ENCODE data around the gene MRPS18A. TPM values are rescaled to one million over a fixed set of nuclear protein-coding genes. Genes with fewer than 3 reads are reported as not detected.

The MRPS18A gene
- total and polyA plus RNA-seq, 2 of the 13 experiments (the other 11 are each of a cell fraction or from before 2014, with no cell fraction given) = 87.8 to 89.1 TPM

DNA sequence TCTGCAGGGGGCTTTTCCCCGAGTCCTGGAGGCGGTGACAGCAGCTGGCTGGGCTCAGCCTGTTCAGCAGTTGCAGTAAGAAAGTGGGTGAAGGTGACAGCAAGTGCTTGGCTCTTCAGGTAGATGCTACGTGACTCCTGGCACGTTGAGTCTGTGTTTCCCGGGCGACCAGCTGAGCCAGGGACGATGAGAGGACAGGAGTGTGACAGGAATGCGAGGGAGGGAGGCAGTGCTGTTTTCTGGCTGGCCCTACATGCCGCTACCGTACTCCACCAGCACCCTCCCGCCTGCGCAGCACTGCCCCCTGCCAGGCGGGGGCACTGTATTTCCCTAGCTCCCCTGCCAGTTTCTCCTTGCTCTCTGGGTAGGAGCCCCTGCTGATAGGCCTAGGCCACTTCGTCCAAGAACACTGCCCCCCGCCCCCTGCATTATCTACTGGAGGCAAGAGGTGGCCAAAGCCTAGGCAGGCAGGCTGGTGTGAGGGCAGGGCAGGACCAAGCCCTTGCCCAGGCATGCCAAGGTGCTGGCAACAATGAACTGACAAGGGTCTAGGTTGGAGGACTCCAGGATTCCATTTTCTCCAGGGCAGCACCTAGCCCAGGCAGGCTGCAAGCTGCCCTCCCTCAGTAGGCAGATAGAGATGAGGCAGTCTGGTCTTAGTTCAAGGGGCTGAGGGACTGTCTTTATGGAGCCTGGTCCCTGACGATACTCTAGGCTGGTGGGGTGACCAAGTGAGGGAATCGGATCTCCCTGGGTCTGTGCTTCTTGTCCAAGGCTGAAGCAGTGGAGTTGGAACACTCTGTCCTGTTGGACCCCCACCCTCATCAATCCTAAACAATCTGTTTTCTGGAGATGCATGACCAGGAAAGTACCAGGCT, 19.2 kb downstream of the MRPS18A start (continued):
- TF ChIP-seq PRDM10 (CRISPR knock-in tag; IDR thresholded peaks at IDR 0.05; ENCODE audit: low read depth) (no peak; the same call in 1 of the 2 replicates), MYPOP (CRISPR knock-in tag; IDR thresholded peaks at IDR 0.05) (no peak; the same call in 1 of the 2 replicates), AGO2 (optimal IDR thresholded peaks at IDR 0.05; ENCODE audit: low read depth, low read length) (peak; percentile 98), ZMYM4 (CRISPR knock-in tag; IDR thresholded peaks at IDR 0.05) (peak; percentile 42; the same call in 1 of the 2 replicates), RAD51 (IDR thresholded peaks at IDR 0.05; ENCODE audit: borderline replicate concordance) (no peak), PHF5A (CRISPR knock-in tag; IDR thresholded peaks at IDR 0.05; ENCODE audit: low read depth, unreplicated experiment) (no peak), ZBTB40 (IDR thresholded peaks at IDR 0.05) (no peak), ZBTB40 (CRISPR knock-in tag; IDR thresholded peaks at IDR 0.05) (no peak)
- TF ChIP-seq, protein P1, sequence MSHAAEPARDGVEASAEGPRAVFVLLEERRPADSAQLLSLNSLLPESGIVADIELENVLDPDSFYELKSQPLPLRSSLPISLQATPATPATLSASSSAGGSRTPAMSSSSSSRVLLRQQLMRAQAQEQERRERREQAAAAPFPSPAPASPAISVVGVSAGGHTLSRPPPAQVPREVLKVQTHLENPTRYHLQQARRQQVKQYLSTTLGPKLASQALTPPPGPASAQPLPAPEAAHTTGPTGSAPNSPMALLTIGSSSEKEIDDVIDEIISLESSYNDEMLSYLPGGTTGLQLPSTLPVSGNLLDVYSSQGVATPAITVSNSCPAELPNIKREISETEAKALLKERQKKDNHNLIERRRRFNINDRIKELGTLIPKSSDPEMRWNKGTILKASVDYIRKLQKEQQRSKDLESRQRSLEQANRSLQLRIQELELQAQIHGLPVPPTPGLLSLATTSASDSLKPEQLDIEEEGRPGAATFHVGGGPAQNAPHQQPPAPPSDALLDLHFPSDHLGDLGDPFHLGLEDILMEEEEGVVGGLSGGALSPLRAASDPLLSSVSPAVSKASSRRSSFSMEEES (CRISPR knock-in tag; IDR thresholded peaks at IDR 0.05) = no peak
- TF ChIP-seq, protein P2, sequence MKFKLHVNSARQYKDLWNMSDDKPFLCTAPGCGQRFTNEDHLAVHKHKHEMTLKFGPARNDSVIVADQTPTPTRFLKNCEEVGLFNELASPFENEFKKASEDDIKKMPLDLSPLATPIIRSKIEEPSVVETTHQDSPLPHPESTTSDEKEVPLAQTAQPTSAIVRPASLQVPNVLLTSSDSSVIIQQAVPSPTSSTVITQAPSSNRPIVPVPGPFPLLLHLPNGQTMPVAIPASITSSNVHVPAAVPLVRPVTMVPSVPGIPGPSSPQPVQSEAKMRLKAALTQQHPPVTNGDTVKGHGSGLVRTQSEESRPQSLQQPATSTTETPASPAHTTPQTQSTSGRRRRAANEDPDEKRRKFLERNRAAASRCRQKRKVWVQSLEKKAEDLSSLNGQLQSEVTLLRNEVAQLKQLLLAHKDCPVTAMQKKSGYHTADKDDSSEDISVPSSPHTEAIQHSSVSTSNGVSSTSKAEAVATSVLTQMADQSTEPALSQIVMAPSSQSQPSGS (CRISPR knock-in tag; IDR thresholded peaks at IDR 0.05) = peak; percentile 68; the same call in 1 of the 2 replicates

All from HepG2 (cell line).